K562 (cell line): ENCODE results near the gene DEDD. TPM values are rescaled to one million over a fixed set of nuclear protein-coding genes. Genes with fewer than 3 reads are reported as not detected.

Source experiments
- BCOR ChIP-seq: fragments of 450-650 bp; IDR thresholded peaks from 2 replicates; pipeline ENCODE4 v1.6.1; 2016
- BRD9 ChIP-seq: fragments of 450-650 bp; IDR thresholded peaks from 2 replicates; pipeline ENCODE4 v1.6.1; 2018; ENCODE audit warnings: low read depth; ENCODE audit not compliant: partially characterized antibody
- CCAR2 ChIP-seq: fragments of 200-400 bp; formaldehyde crosslinking; IDR thresholded peaks from 2 replicates; pipeline ENCODE4 v1.6.1; 2017; ENCODE audit warnings: mild to moderate bottlenecking, low read depth, low read length
- CHCHD3 ChIP-seq: fragments of 250-450 bp; sonication (Bioruptor Pico); IDR thresholded peaks from 2 replicates; pipeline ENCODE4 v2.1.2; 2022; ENCODE audit warnings: mild to moderate bottlenecking
- FOXM1 ChIP-seq, 2 experiments: fragments of 450-650 bp in 1 of 2; sonication (generic) in 1 of 2; formaldehyde crosslinking in 1 of 2; IDR thresholded peaks; 2 replicates each; pipeline versions ENCODE4 v1.6.1 to v1.9.0; 2017 to 2022; ENCODE audit warnings: low read depth in 2 of 2, mild to moderate bottlenecking in 2 of 2, missing genetic modification reagents in 1 of 2, moderate library complexity in 1 of 2
- HDAC2 ChIP-seq: fragments of 450-650 bp; IDR thresholded peaks from 2 replicates; pipeline ENCODE4 v1.6.1; 2016; ENCODE audit warnings: mild to moderate bottlenecking
- MCM5 ChIP-seq: fragments of 450-650 bp; IDR thresholded peaks from 2 replicates; pipeline ENCODE4 v1.6.1; 2016; ENCODE audit warnings: low read depth
- MEF2D ChIP-seq: conservative IDR thresholded peaks from 2 replicates; pipeline ENCODE4 v1.6.1; 2016; ENCODE audit warnings: low read depth, missing genetic modification characterization, missing compliant biosample characterization
- RCOR1 ChIP-seq, 2 experiments: IDR thresholded peaks; 2 replicates each; pipeline ENCODE4 v1.6.1; 2012; ENCODE audit warnings: low read depth in 2 of 2, low read length in 2 of 2, borderline replicate concordance in 1 of 2, improper control_type of control experiment in 1 of 2
- RFX7 ChIP-seq: fragments of 250-450 bp; sonication (Bioruptor Pico); IDR thresholded peaks from 2 replicates; pipeline ENCODE4 v1.5.1; 2021; ENCODE audit warnings: mild to moderate bottlenecking
- SMAD1 ChIP-seq: fragments of 150-350 bp; IDR thresholded peaks from 2 replicates; pipeline ENCODE4 v1.6.1; 2014; ENCODE audit warnings: low read length, low read depth; ENCODE audit not compliant: partially characterized antibody
- SP1 ChIP-seq: sonication (generic); formaldehyde crosslinking; IDR thresholded peaks from 2 replicates; pipeline ENCODE4 v1.8.1; 2022; ENCODE audit warnings: mild to moderate bottlenecking, missing genetic modification reagents
- SRSF1 ChIP-seq: fragments of 200-400 bp; formaldehyde crosslinking; IDR thresholded peaks from 2 replicates; pipeline ENCODE4 v1.6.1; 2017; ENCODE audit warnings: mild to moderate bottlenecking, low read depth, low read length, moderate library complexity
- ZKSCAN3 ChIP-seq: fragments of 250-450 bp; sonication (Bioruptor Pico); IDR thresholded peaks from 2 replicates; pipeline ENCODE4 v1.4.0; 2020
- ZNF143 ChIP-seq: sonication (generic); formaldehyde crosslinking; IDR thresholded peaks from 2 replicates; pipeline ENCODE4 v1.9.0; 2022; ENCODE audit warnings: mild to moderate bottlenecking, missing genetic modification reagents
- ZNF583 ChIP-seq: fragments of 250-450 bp; sonication (Bioruptor Pico); IDR thresholded peaks from 2 replicates; pipeline ENCODE4 v1.4.0; 2020
- ZNF740 ChIP-seq, 3 experiments: fragments of 200-800 bp in 1 of 3; sonication (Bioruptor generic) in 1 of 3; sonication (generic) in 1 of 3; formaldehyde crosslinking in 1 of 3; IDR thresholded peaks; 2 replicates each; pipeline versions ENCODE4 v1.6.1 to v1.8.0; 2016 to 2022; ENCODE audit warnings: mild to moderate bottlenecking in 2 of 3, missing compliant biosample characterization in 2 of 3, missing genetic modification characterization in 2 of 3, missing genetic modification reagents in 1 of 3
- ZNF766 ChIP-seq: fragments of 200-800 bp; sonication (Bioruptor generic); conservative IDR thresholded peaks from 2 replicates; pipeline ENCODE4 v1.6.1; 2016; ENCODE audit warnings: missing genetic modification characterization, missing compliant biosample characterization
- ZNF830 ChIP-seq: fragments of 250-450 bp; sonication (Bioruptor Pico); IDR thresholded peaks from 2 replicates; pipeline ENCODE4 v1.5.0; 2021; ENCODE audit warnings: mild to moderate bottlenecking
- polyA plus RNA-seq, 8 experiments: library from polyadenylated mRNA; depleted of rRNA in 4 of 8; stranded (reverse) in 5 of 8; unstranded in 3 of 8; fragments of >200 nt; fragmentation: Nextera tagmentation in 2 of 8; fragmentation: Illumina TruSeq in 1 of 8; extraction: Ambion mirVana in 2 of 8; extraction: Trizol in 1 of 8; gene quantifications; 2 replicates each; pipeline versions ENCODE4 v1.2.1 to v1.2.3, GENCODE V29; 2011 to 2014; ENCODE audit warnings: inconsistent platforms in 1 of 8, missing spikeins in 1 of 8
- total RNA-seq, 7 experiments: library from RNA; depleted of rRNA in 6 of 7; stranded (reverse); fragments of >200 nt in 6 of 7; fragmentation: Illumina TruSeq in 2 of 7; extraction: Trizol in 2 of 7; gene quantifications; 2 replicates each; pipeline versions ENCODE4 v1.2.1 to v1.2.3, GENCODE V29; 2011 to 2021; ENCODE audit warnings: low replicate concordance in 1 of 7
- TF ChIP-seq, protein P1 (sequence below): fragments of 250-450 bp; sonication (Bioruptor Pico); IDR thresholded peaks from 2 replicates; pipeline ENCODE4 v1.5.0; 2021
- TF ChIP-seq, protein P2 (sequence below): sonication (generic); formaldehyde crosslinking; IDR thresholded peaks from 2 replicates; pipeline ENCODE4 v1.8.1; 2023; ENCODE audit warnings: mild to moderate bottlenecking, missing genetic modification reagents
- TF ChIP-seq, protein P3 (sequence below): sonication (generic); formaldehyde crosslinking; IDR thresholded peaks from 2 replicates; pipeline ENCODE4 v1.8.0; 2022; ENCODE audit warnings: missing genetic modification reagents, mild to moderate bottlenecking, moderate library complexity, borderline replicate concordance

DEDD gene
- total and polyA plus RNA-seq, 9 of the 15 experiments (the other 6 are each of a cell fraction or from before 2014, with no cell fraction given): 11.6 to 41.0 (median 16.8) TPM

GRCh38 chr1:161083748-161084596 is 48.5 kb downstream of the DEDD start (continued):
- peak; percentile 65; the same call in 1 of the 2 replicates for TF ChIP-seq BCOR
- no peak for TF ChIP-seq CHCHD3 (CRISPR knock-in tag)
- no peak for TF ChIP-seq RFX7
- no peak for TF ChIP-seq SRSF1
- TF ChIP-seq ZNF143: no peak
- TF ChIP-seq MEF2D (tag): no peak
- TF ChIP-seq HDAC2: peak; percentile 9; the same call in 1 of the 2 replicates
- no peak for TF ChIP-seq CCAR2
- TF ChIP-seq MCM5: no peak
- TF ChIP-seq SMAD1: no peak
- 0 out of 2 replicates have a peak, but pooled peaks have one; percentile 48 for TF ChIP-seq ZNF740 (CRISPR knock-in tag; IDR thresholded peaks at IDR 0.05)
- no peak for TF ChIP-seq ZNF740 (tag; IDR thresholded peaks at IDR 0.05)
- no peak for TF ChIP-seq ZKSCAN3 (CRISPR knock-in tag)
- no peak for TF ChIP-seq BRD9
- TF ChIP-seq, protein P1, sequence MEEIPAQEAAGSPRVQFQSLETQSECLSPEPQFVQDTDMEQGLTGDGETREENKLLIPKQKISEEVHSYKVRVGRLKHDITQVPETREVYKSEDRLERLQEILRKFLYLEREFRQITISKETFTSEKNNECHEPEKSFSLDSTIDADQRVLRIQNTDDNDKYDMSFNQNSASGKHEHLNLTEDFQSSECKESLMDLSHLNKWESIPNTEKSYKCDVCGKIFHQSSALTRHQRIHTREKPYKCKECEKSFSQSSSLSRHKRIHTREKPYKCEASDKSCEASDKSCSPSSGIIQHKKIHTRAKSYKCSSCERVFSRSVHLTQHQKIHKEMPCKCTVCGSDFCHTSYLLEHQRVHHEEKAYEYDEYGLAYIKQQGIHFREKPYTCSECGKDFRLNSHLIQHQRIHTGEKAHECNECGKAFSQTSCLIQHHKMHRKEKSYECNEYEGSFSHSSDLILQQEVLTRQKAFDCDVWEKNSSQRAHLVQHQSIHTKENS (CRISPR knock-in tag): no peak
- TF ChIP-seq, protein P2, sequence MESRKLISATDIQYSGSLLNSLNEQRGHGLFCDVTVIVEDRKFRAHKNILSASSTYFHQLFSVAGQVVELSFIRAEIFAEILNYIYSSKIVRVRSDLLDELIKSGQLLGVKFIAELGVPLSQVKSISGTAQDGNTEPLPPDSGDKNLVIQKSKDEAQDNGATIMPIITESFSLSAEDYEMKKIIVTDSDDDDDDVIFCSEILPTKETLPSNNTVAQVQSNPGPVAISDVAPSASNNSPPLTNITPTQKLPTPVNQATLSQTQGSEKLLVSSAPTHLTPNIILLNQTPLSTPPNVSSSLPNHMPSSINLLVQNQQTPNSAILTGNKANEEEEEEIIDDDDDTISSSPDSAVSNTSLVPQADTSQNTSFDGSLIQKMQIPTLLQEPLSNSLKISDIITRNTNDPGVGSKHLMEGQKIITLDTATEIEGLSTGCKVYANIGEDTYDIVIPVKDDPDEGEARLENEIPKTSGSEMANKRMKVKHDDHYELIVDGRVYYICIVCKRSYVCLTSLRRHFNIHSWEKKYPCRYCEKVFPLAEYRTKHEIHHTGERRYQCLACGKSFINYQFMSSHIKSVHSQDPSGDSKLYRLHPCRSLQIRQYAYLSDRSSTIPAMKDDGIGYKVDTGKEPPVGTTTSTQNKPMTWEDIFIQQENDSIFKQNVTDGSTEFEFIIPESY: no peak
- no peak for TF ChIP-seq ZNF766 (CRISPR knock-in tag)
- TF ChIP-seq RCOR1 (IDR thresholded peaks at IDR 0.05; ENCODE audit: borderline replicate concordance in 1 of 2, low read depth in 2 of 2, low read length in 2 of 2): no peak
- TF ChIP-seq SP1 (CRISPR knock-in tag): 0 out of 2 replicates have a peak, but pooled peaks have one; percentile 43
- no peak for TF ChIP-seq FOXM1 (IDR thresholded peaks at IDR 0.05; ENCODE audit: low read depth)
- no peak for TF ChIP-seq FOXM1 (CRISPR knock-in tag; IDR thresholded peaks at IDR 0.05; ENCODE audit: low read depth)
- no peak for TF ChIP-seq ZNF583
- TF ChIP-seq, protein P3, sequence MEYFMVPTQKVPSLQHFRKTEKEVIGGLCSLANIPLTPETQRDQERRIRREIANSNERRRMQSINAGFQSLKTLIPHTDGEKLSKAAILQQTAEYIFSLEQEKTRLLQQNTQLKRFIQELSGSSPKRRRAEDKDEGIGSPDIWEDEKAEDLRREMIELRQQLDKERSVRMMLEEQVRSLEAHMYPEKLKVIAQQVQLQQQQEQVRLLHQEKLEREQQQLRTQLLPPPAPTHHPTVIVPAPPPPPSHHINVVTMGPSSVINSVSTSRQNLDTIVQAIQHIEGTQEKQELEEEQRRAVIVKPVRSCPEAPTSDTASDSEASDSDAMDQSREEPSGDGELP: no peak
- TF ChIP-seq ZNF830 (CRISPR knock-in tag): no peak
